GM12864 (cell line): ENCODE data around the gene TBC1D22A.
A peak's percentile ranks its signal among the peaks of the same experiment; 100 is the strongest.

Experiments
- DNase-seq: peaks from one replicate; pipeline ENCODE4 v3.0.0-alpha.2; 2011; ENCODE audit warnings: low read depth
- H3K4me3 ChIP-seq: 2 replicates; pipeline ENCODE4 v1.5.1; 2011; ENCODE audit warnings: mild to moderate bottlenecking, low read depth, low read length, control low read depth
- CTCF ChIP-seq: IDR thresholded peaks from 2 replicates; pipeline ENCODE4 v1.5.1; 2011; ENCODE audit warnings: low read depth, mild to moderate bottlenecking, moderate library complexity, low read length, control low read depth, inconsistent platforms; ENCODE audit errors: missing control alignments

Gene TBC1D22A

GRCh38 chr22:46998331-46998730, 235.9 kb downstream of the TBC1D22A start:
- no peak overlapping the region for H3K4me3 ChIP-seq
- TF ChIP-seq CTCF: no peak
- no peak for DNase-seq

GRCh38 chr22:47000256-47000655, 237.8 kb downstream of the TBC1D22A start:
- DNase-seq: no peak
- TF ChIP-seq CTCF: no peak
- H3K4me3 ChIP-seq: no peak overlapping the region

DNA sequence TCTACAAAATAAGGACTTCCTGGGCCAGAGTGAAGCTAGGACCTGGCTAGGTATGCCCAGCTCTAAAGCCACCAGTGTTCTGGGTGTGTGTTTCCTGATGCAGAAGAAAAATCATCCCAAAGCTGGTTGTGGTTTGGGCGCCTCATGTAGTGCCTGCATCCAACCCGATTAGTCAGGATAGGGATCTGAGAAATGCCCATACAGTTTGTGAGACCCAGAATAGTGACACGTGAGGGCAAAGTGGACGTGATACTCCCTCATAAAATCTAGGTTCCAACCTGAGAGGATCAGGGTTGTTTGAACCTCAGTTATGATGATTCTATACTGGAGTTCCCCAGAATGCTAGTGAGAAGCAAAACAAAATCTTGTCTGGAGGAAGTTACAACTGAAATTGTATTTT, 238.4 kb downstream of the TBC1D22A start:
- H3K4me3 ChIP-seq: no peak overlapping the region; the same call in 1 of the 2 replicates
- DNase-seq: peak; percentile 10
- TF ChIP-seq CTCF: no peak

- no peak for TF ChIP-seq CTCF
- peak; percentile 70 for DNase-seq
- no peak overlapping the region; the same call in 1 of the 2 replicates for H3K4me3 ChIP-seq
These were observed 238.8 kb downstream of the TBC1D22A start for GRCh38 chr22:47001288-47001687.

- TF ChIP-seq CTCF: no peak
- H3K4me3 ChIP-seq: no peak overlapping the region
- DNase-seq: no peak
These were observed 240.2 kb downstream of the TBC1D22A start for GRCh38 chr22:47002692-47003091.

DNA sequence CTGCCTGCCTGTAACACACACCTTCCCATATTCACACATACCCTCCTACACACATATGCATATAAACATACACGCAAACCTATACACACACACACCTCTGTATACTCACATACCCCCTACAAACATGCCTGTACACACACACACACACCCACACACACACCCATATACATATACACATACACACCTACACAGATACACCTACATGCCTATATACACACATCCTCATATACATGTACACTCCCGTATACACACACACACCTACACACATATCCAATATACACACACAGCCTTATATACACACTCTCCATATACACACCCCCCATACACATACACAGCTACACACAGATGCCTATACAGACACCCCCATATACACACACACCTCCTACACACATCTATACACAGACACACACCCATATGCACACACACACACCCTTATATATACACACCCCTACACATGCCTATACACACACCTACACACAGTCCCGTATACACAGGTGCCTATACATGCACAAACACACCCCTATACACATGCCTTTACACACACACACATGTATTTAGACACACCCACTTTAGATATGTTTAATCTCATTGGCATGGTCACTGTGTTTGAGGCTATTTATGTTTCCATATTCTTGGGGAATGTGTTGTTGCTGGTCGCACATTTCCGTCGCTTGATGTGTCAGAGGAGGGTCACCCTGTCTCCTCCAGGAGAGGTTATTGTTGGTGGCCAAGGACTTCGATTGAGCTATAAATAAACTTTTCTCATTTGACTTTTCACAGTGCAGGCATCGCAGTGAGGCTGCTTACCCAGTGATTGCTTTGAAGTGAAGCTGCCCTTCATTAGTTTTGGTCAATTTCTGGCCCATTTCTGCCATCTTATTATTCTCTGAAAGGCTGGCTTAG, 243.3 kb downstream of the TBC1D22A start:
- DNase-seq: no peak
- no peak for TF ChIP-seq CTCF

GRCh38 chr22:47006433-47006832, 244.0 kb downstream of the TBC1D22A start:
- no peak for DNase-seq
- TF ChIP-seq CTCF: no peak
- H3K4me3 ChIP-seq: no peak overlapping the region

More for the DNA sequence above, 243.3 kb downstream of the TBC1D22A start:
- H3K4me3 ChIP-seq: no peak overlapping the region
